ENCODE data around the gene ESM1.
"Not testable (repeated sequence)": the region's sequence is repeated elsewhere in the genome, so short reads cannot be mapped to it uniquely, and the experiment has no call there.

Gene ESM1

DNA sequence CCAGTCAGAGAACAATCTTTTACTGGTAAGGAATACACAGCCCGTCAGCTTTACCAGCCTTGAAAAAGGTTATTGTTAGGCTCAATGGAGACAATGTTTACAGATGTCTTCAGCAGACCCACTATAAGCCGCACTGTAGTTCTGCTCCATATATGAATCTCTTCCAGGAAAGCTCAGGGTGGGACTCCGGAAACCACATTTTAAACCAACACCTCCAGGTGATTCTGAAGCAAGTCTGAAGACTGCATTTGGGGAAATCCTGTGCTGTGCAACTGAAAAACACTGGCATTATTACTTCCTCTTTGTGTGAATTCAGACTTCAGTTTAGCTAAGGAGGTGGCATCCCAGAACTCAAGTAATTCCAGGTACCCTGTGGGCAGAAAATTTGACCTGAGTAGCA is 42.2 kb upstream of the ESM1 start:
- DNase-seq = no peak
- Histone ChIP-seq H3K9me3 (ENCODE audit: severe bottlenecking) (no peaks in the 10 kb centered on the region), H3K36me3 (no peaks in the 10 kb centered on the region), H3K27me3 (ENCODE audit: insufficient read depth, low read depth, severe bottlenecking) (peaks cover 75% of the 10 kb centered on the region), H3K27ac (no peak overlapping the region), H3K4me3 (ENCODE audit: low read depth, low read length) (no peak overlapping the region)
- TF ChIP-seq, protein P1, sequence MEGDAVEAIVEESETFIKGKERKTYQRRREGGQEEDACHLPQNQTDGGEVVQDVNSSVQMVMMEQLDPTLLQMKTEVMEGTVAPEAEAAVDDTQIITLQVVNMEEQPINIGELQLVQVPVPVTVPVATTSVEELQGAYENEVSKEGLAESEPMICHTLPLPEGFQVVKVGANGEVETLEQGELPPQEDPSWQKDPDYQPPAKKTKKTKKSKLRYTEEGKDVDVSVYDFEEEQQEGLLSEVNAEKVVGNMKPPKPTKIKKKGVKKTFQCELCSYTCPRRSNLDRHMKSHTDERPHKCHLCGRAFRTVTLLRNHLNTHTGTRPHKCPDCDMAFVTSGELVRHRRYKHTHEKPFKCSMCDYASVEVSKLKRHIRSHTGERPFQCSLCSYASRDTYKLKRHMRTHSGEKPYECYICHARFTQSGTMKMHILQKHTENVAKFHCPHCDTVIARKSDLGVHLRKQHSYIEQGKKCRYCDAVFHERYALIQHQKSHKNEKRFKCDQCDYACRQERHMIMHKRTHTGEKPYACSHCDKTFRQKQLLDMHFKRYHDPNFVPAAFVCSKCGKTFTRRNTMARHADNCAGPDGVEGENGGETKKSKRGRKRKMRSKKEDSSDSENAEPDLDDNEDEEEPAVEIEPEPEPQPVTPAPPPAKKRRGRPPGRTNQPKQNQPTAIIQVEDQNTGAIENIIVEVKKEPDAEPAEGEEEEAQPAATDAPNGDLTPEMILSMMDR (IDR thresholded peaks at IDR 0.05; ENCODE audit: low read depth, low read length) = no peak

DNA sequence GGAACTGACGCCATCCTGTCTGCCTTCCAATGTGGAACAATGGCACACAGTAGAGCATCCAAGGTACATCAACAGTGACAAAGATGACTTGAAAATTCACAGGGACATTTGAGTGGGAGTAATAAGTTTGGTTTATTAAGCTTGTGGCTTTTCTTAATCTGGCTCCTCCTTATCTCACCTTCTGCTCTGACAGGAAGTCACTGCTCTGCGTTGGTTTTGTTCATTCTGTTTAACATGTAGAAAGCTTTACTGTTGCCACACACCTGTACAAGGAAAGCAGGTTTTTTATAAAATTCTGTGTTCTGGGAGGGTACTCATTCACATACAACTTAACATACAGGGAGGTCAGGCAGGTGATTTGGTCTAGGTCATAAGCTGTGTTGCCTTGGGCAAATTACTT is 37.1 kb upstream of the ESM1 start:
- Histone ChIP-seq H3K4me3 (ENCODE audit: low read depth, low read length) (no peak overlapping the region), H3K27me3 (ENCODE audit: insufficient read depth, low read depth, severe bottlenecking) (peaks cover 56% of the 10 kb centered on the region), H3K9me3 (ENCODE audit: severe bottlenecking) (no peaks in the 10 kb centered on the region), H3K27ac (no peak overlapping the region), H3K36me3 (no peaks in the 10 kb centered on the region)
- DNase-seq = no peak
- TF ChIP-seq, protein P1 (IDR thresholded peaks at IDR 0.05; ENCODE audit: low read depth, low read length) = no peak

DNA sequence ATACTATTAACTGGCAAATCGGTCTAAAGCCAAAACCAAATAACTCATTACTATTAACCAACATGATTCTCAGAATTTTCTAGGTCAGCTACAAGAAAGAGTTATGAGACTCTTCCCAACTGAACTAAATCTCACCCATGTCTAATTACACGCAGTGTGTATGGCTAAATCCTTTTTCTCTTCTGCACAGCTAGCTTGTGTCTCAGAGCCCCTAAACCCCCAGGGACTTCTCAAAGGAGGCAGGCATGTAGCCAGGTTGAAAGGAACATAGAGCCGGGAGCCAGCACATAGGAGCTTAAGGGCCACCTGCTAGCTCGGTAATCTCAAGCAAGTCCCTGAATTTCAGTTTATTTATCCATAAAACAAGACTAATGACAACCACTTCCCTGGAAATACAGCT is 36.4 kb upstream of the ESM1 start:
- Histone ChIP-seq H3K9me3 (ENCODE audit: severe bottlenecking) (no peaks in the 10 kb centered on the region), H3K4me3 (ENCODE audit: low read depth, low read length) (no peak overlapping the region), H3K27me3 (ENCODE audit: insufficient read depth, low read depth, severe bottlenecking) (peaks cover 49% of the 10 kb centered on the region), H3K27ac (no peak overlapping the region), H3K36me3 (no peaks in the 10 kb centered on the region)
- DNase-seq = peak; percentile 13
- TF ChIP-seq, protein P1 (IDR thresholded peaks at IDR 0.05; ENCODE audit: low read depth, low read length) = no peak

DNA sequence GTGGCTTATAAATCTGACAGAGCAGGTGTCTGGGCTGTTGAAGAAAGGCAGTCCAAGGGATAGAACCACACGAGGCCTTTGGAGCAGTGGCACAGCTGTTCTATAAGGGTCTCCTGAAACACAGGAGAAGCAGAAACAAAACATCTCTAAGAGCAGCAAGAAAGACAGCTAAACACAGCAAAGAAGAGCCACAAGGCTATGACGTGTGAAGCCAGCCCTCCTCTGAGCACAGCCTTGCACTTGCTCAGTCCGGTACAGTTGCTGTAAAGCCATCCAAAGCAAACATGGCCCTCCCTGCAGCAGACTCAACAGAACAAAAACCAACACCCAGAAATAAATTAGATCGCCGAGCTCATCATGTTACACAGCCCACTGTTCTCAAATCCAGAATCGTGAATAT is 36.0 kb upstream of the ESM1 start:
- H3K27ac ChIP-seq = no peak overlapping the region
- no peaks in the 10 kb centered on the region for H3K9me3 ChIP-seq (ENCODE audit: severe bottlenecking)
- TF ChIP-seq, protein P1 (IDR thresholded peaks at IDR 0.05; ENCODE audit: low read depth, low read length) = no peak
- H3K36me3 ChIP-seq = no peaks in the 10 kb centered on the region
- no peak for DNase-seq
- H3K27me3 ChIP-seq (ENCODE audit: insufficient read depth, low read depth, severe bottlenecking) = peaks cover 45% of the 10 kb centered on the region
- H3K4me3 ChIP-seq (ENCODE audit: low read depth, low read length) = no peak overlapping the region

DNA sequence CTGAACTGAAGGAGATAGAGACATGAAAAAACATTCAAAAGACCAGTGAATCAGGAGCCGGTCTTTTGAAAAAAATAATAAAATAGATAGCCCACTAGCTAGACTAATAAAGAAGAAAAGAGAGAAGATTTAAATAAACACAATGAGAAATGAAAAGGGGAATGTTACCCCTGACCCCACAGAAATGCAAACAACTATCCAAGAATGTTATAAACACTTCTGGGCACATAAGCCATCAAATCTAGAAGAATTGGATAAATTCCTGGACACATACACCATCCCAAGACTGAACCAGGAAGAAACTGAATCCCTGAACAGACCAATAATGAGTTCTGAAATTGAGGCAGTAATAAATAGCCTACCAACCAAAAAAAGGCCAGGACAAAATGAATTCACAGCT is 24.8 kb upstream of the ESM1 start:
- not testable (repeated sequence) for DNase-seq; H3K9me3 ChIP-seq (ENCODE audit: severe bottlenecking); H3K4me3 ChIP-seq (ENCODE audit: low read depth, low read length); H3K36me3 ChIP-seq; H3K27ac ChIP-seq
- peaks cover 45% of the 10 kb centered on the region for H3K27me3 ChIP-seq (ENCODE audit: insufficient read depth, low read depth, severe bottlenecking)

DNA sequence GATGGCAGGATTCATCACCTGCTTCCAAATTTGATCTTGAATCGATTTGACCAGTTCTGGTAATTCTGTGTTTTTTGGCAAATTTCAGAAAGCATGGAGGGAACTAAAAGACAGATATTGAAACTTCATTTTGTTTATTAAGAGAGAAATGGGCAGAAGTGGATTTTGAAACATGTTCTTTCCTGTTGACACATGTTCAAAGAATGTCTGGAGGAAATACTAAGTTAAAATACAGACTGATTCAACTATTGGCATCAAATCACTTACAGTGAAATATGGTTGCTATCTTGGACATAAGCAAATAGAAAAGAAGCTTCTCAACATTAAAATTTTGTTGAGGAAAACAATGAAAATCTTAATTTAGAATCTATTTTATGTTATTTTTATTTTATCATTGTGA is 19.3 kb upstream of the ESM1 start:
- Histone ChIP-seq H3K4me3 (ENCODE audit: low read depth, low read length) (no peak overlapping the region), H3K9me3 (ENCODE audit: severe bottlenecking) (no peaks in the 10 kb centered on the region), H3K27ac (no peak overlapping the region), H3K36me3 (no peaks in the 10 kb centered on the region), H3K27me3 (ENCODE audit: insufficient read depth, low read depth, severe bottlenecking) (peaks cover 58% of the 10 kb centered on the region)
- TF ChIP-seq, protein P1 (IDR thresholded peaks at IDR 0.05; ENCODE audit: low read depth, low read length) = no peak
- DNase-seq = no peak

Data from WERI-Rb-1 (cell line).